ENCODE data around the gene GJC2. TPM values are rescaled to one million over a fixed set of nuclear protein-coding genes. Genes with fewer than 3 reads are reported as not detected.

The GJC2 gene
- total RNA-seq, 4 donors from 2014 or later = 1.9 to 5.5 (median 2.9) TPM

DNA sequence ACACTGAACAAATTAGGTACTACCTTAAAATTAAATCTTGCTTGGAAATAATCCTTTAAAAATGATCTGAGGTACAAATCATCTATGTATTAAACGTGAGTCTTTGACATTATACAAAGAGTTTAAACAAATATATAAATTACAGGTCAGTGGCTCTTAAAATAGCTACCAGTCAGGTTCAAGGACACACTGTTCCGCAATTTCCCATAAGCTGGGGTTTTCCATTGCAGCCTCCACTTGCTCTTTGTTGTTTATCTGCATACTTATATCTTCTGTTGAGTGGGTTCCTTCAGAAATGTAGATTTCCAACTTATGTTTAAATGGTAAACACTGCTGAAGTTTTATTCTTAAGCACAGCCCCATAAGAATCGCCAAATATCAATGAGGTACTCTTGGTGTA, 34.9 kb upstream of the GJC2 start:
- no peak for ATAC-seq (ENCODE audit: low FRiP score)
- no peak for DNase-seq (ENCODE audit: low spot score)
- TF ChIP-seq CTCF (IDR thresholded peaks at IDR 0.05) = no peak

- no peak for TF ChIP-seq CTCF (IDR thresholded peaks at IDR 0.05)
- no peak for DNase-seq (ENCODE audit: low spot score)
Observed at GRCh38 chr1:228117335-228117734, 32.4 kb upstream of the GJC2 start.

DNA sequence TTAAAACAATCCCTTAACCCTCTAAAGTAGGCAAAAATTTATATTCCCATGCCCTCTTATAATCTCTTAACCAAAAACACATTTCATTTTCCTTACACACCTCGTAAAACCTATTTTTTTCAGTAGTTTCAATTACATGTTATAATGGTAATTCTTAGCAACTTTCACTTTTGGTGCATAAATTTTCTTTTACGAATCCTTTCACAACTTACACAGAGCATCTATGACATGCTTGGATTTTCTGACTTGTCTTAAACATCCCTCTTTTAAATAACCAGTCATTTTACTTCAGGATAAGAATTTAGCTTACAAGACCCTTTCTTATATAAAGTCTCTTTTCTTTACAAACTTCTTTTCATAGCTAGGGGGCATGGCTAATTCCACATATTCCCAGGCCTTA, 31.7 kb upstream of the GJC2 start:
- ATAC-seq (ENCODE audit: low FRiP score) = no peak
- no peak for TF ChIP-seq CTCF (IDR thresholded peaks at IDR 0.05)
- DNase-seq (ENCODE audit: low spot score) = no peak

More at GRCh38 chr1:228117335-228117734, 32.4 kb upstream of the GJC2 start:
- no peak for ATAC-seq (ENCODE audit: low FRiP score)

DNA sequence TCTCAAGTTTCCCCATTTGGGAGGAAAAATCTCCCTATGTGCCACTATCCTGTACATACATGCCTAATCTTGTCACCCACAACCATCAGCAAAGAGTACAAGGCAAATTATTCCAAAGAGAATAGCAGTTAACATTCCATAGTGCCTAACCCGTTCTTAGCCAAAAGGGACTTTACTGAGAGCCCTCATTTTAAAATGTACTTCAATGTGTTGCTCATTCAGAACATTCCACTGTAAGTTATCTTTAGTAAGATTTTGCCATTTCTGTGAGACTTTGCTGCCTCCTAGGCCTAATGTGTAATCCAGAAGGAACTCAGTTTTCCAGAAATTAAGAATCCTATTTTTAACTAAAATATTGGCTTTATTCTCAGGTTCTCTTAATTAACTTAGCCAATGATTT, 29.4 kb upstream of the GJC2 start:
- DNase-seq (ENCODE audit: low spot score) (no peak), ATAC-seq (ENCODE audit: low FRiP score) (no peak)
- TF ChIP-seq CTCF (IDR thresholded peaks at IDR 0.05) = no peak

GRCh38 chr1:228120857-228121489, 28.8 kb upstream of the GJC2 start:
- no peak for ATAC-seq (ENCODE audit: low FRiP score)
- TF ChIP-seq CTCF (IDR thresholded peaks at IDR 0.05) = no peak

DNA sequence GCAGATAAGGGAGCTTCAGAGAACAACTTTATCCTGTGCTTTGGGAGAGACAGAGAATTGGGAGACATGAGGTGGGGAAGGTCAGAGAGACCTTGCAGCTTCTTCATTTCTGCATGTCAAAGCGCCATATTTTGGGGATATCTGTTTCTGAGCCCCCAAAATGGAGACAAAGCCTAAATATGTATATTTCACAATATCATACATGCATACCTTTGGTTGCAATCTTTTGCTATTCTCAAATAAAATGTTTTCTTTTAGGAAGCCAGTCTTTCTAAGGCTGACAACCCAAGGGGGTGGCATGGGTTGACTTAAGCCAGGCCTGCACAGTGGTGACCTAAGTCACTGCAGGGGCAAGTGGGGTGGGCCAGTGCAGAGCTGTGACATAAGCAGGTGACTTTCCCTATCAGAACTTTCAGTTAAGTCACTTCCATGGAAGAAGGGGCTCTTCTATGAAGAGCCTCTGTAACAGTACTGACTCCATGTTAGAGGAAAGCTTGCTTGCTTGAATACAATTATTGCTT, 26.7 kb upstream of the GJC2 start:
- TF ChIP-seq CTCF (IDR thresholded peaks at IDR 0.05) = no peak
- DNase-seq (ENCODE audit: low spot score) = no peak
- ATAC-seq (ENCODE audit: low FRiP score) = no peak

More at GRCh38 chr1:228120857-228121489, 28.8 kb upstream of the GJC2 start:
- no peak for DNase-seq (ENCODE audit: low spot score)

GRCh38 chr1:228123505-228123904, 26.2 kb upstream of the GJC2 start:
- ATAC-seq (ENCODE audit: low FRiP score) (no peak), DNase-seq (ENCODE audit: low spot score) (no peak)
- TF ChIP-seq CTCF (IDR thresholded peaks at IDR 0.05) = no peak

All from omental fat pad (tissue), 4 donors.